Prostate gland (tissue), 2 donors: ENCODE results near the gene GMPPB.

ENCODE experiments used
- POLR2A ChIP-seq: fragments of 450-650 bp; IDR thresholded peaks from one replicate; pipeline ENCODE4 v1.6.1; 2016; ENCODE audit warnings: antibody characterized with exemption, mild to moderate bottlenecking
- POLR2AphosphoS5 ChIP-seq: sonication (generic); formaldehyde crosslinking; IDR thresholded peaks from one replicate; pipeline ENCODE4 v1.6.1; 2017; ENCODE audit warnings: antibody characterized with exemption
- TF ChIP-seq, protein P1 (sequence below), 4 experiments: fragments of 200-600 bp in 2 of 4; fragments of 450-650 bp in 2 of 4; sonication (generic) in 2 of 4; IDR thresholded peaks; 1 replicate in 3 of 4; 2 replicates in 1 of 4; pipeline ENCODE4 v1.5.1; 2016 to 2019; ENCODE audit warnings: antibody characterized with exemption in 4 of 4, mild to moderate bottlenecking in 2 of 4, moderate library complexity in 2 of 4

GRCh38 chr3:49675912-49676311 is 47.8 kb downstream of the GMPPB start:
- TF ChIP-seq, protein P1, sequence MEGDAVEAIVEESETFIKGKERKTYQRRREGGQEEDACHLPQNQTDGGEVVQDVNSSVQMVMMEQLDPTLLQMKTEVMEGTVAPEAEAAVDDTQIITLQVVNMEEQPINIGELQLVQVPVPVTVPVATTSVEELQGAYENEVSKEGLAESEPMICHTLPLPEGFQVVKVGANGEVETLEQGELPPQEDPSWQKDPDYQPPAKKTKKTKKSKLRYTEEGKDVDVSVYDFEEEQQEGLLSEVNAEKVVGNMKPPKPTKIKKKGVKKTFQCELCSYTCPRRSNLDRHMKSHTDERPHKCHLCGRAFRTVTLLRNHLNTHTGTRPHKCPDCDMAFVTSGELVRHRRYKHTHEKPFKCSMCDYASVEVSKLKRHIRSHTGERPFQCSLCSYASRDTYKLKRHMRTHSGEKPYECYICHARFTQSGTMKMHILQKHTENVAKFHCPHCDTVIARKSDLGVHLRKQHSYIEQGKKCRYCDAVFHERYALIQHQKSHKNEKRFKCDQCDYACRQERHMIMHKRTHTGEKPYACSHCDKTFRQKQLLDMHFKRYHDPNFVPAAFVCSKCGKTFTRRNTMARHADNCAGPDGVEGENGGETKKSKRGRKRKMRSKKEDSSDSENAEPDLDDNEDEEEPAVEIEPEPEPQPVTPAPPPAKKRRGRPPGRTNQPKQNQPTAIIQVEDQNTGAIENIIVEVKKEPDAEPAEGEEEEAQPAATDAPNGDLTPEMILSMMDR (IDR thresholded peaks at IDR 0.05): no peak
- TF ChIP-seq POLR2A (no peak), POLR2AphosphoS5 (no peak)
